Stimulated activated CD8-positive, alpha-beta memory T cell treated with anti-CD3 and anti-CD28 coated beads, Interleukin-4, amount 100 ng/mL, for 48 hours (primary cell): ENCODE data around the gene ADAMTS12.
"Not testable (repeated sequence)": the region's sequence is repeated elsewhere in the genome, so short reads cannot be mapped to it uniquely, and the experiment has no call there.

Experiments used
- DNase-seq: peaks from one replicate; pipeline ENCODE4 v3.0.0-alpha.2; 2020

Gene ADAMTS12

GRCh38 chr5:33563983-33564908, 327.5 kb downstream of the ADAMTS12 start:
- DNase-seq: no peak

GRCh38 chr5:33563530-33563929, 328.3 kb downstream of the ADAMTS12 start:
- no peak for DNase-seq

- no peak for DNase-seq
Measured at GRCh38 chr5:33558489-33558888, 333.3 kb downstream of the ADAMTS12 start.

DNA sequence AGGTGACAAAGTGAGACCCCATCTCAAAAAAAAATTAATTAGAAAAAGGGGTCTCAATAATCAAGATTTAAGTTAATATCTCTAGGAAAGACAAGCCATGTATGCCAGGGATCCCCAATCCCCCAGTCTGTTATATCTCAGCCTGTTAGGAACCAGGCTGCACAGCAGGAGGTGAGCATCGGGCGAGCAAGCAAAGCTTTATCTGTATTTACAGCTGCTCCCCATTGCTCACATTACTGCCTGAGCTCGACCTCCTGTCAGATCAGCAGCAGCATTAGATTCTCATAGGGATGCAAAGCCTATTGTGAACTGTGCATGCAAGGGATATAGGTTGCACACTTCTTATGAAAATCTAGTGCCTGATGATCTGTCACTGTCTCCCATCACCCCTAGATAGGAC, 334.2 kb downstream of the ADAMTS12 start:
- DNase-seq: no peak

DNA sequence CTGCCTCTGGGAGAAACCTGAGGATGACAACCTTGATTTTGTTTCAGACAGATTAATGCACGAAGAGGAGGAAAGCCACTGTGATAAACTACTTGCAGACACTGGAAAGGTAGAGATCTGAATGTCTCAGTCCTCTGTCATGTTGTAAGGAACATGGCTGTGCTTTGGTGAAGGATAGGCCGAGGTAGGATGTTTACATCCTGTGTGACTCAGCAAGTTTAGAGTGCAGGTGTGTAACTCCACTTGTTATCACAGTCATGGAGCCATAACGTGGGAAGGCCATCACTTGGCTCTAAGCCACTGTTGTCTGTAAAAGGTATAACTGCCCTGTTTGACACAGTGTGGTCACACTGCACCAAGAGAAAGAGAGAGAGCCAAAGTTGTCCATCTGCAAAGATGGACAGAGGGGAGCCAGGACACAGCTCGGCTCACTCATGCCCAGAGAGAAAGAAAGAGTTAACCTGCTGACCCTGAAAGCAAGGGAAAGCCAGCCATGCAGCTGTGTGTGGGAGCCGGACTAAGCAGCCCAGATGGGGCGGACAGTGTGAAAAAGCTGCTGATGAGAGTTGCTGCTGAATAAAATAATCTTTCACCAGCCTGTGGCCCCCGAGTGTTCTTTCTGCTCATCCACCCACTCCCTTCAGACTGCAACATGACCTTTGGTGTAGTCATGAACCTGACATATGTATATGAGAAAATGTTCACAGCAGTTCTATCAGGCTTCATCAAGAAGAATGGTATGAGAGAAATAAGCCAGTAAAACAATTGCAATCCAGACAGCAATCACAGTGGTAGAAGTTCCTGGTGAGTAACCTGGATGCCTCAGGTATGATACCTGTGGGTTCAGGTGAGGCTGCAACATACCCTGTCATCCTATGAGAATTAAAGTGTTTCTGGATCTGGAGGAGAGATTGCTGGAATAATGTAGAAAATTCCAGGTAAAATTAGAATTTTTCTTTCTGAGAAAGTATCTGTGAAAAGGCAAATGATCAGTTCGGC, 335.2 kb downstream of the ADAMTS12 start:
- no peak for DNase-seq

- DNase-seq: no peak
Measured at GRCh38 chr5:33549982-33550567, 341.7 kb downstream of the ADAMTS12 start.

- DNase-seq: not testable (repeated sequence)
Measured at GRCh38 chr5:33539790-33540189, 352.0 kb downstream of the ADAMTS12 start.

DNA sequence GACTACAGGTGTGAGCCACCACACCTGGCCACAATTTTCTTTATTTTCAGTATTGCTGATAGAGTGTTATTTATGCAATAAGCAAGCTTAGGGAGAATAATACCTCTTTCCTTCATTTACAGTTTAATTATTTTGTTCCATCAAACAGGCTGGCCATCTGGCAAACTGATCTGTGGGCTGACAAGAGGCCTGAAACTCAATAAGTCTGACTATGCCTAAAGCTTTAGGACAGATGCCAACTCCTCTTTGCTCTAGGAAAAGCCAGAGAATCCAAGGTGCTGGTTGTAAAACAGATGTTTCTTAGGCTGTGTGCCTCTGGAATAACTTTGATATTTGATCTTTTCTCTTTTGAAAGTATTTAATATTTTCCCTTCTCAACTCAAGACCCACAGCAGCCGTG, 352.6 kb downstream of the ADAMTS12 start:
- DNase-seq: no peak

DNA sequence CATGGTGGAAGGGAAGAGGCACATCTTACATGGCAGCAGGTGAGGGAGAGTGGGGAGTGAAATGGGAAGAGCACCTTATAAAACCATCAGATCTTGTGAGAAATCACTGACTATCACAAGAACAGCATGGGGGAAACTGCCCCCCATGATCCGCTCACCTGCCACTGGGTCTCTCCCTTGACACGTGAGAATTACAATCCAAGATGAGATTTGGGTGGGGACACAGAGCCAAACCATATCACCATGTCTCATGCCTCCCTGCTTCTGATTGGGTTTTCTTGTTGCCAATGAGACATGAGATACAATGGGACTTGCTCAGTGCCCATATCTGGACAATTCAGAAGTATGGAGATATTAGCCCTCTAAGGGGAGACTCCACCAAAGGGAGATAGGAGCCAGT, 353.6 kb downstream of the ADAMTS12 start:
- no peak for DNase-seq

DNA sequence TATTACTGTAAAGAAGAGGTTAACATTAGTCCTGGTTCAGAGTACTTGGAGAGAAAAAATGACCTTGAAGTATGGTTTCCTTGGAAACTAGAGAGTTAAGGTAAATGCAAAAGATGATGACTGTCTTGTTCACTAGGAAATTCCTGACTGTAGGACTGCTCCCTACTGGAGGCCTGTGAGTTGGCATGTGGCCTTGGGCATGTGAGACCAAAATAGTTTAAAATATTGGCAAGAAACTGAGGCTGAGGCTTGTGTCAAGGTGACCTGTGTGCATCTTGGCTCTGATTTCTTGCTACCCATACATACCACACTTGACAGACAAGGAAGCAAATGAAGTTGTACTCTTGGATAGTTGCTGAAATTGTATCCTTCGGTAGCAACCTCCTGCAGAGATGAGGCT, 354.6 kb downstream of the ADAMTS12 start:
- no peak for DNase-seq

- no peak for DNase-seq
Measured at GRCh38 chr5:33536802-33537201, 355.0 kb downstream of the ADAMTS12 start.

GRCh38 chr5:33531824-33532223, 360.0 kb downstream of the ADAMTS12 start:
- DNase-seq: no peak

GRCh38 chr5:33531037-33531298, 360.8 kb downstream of the ADAMTS12 start:
- DNase-seq: no peak

DNA sequence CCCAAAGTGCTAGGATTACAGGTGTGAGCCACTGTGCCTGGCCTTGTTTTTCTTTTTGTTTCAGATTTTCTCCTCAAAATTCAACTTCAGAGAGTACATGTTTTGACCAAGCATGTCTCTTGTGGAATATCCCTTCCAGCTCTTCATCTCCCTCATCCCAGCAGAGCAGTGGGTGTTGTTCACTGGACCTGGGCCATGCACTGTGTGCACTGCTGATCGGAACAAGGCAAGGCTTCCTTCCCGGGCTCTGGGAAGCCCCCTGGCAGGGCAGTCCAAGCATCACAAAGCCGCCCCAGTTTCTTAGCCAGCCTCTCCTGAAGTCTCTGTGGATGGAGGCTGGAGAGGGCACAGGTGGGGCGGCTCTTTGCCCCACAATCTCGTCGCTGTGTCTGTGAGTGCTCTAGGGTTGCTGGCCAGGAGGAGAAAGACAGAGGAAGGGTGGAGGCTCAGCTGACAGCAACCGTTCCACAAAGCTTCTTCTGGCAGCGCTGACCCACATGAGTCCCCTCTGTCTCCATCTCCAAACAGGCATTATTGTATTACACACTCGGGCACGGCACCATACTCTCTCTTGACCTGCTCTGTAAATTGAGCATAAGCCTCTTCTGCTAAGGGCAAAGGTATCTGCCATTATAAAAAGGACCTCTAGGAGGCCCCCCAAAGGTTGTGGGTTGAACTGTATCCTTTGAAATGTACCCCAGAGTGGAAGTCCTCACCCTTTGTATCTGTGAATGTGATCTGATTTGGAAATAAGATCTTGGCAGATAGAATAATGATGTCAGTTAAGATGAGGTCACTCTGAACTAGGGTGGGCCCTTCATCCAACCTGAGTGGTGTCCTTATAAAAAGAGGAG, 361.4 kb downstream of the ADAMTS12 start:
- no peak for DNase-seq

- no peak for DNase-seq
Measured at GRCh38 chr5:33527696-33528095, 364.1 kb downstream of the ADAMTS12 start.

DNA sequence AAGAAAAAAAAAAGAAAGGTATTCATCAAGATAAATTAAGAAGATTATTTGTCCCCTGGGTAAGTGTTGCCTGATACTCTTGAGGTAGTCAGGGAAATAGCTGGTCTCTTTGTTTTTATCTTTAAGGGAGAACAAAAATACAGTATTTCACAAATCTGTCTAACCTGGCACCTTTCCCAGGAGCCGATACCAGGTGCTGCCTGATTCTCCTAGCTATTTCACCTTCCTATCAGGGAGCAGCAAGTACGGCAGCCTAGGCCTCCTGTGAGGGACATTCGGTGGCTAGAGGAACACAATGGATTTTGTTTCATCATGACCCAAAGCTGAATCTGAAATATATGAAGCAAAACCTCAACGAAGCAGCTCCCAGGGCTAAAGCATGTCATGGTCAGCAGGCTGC, 365.0 kb downstream of the ADAMTS12 start:
- DNase-seq: no peak

DNA sequence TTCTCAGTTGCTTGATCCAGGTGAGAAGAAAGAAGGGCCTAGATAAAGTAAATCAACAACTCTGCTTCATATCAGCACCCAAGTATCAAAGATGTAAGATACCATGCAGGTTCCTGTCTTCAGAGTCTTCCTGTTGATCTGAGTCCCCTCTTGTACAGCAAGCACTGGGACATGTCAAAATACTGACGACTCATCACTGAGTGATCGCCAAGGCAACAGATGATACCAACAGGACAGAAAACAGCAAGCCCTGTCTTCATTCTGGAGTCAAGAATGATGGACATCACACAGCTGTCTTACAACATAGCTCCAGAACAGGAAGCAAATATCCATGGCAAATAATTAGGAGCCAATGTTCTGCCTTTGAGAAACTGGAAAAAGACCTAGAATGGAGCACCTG, 367.3 kb downstream of the ADAMTS12 start:
- no peak for DNase-seq

DNA sequence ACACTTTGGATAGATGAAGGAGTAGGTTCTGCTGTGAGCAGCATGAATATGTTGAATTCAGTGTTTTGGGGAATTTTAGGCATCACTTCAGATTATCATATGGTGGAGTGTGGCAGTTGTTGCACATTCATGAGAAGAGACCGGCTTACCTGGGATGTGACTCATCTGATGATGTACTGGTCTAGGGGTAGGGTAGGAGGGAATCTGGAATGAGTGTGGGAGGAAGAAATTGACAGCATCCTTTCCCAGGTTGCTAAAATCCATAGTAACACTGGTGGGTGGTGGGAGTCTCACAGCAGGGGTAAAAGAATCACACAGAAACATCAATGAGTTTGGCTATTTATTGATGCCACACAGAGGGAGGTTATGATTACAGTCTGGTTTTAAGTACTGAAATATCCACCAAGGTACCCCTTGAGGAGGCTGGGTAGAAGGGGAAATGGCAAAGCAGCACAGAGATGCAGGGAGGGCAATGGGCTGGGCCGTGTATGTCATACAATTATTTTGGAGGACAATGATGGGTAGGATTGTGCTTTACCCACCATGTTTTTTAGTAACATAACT, 368.5 kb downstream of the ADAMTS12 start:
- DNase-seq: no peak

GRCh38 chr5:33516421-33516820, 375.4 kb downstream of the ADAMTS12 start:
- DNase-seq: no peak

- DNase-seq: not testable (repeated sequence)
Measured at GRCh38 chr5:33515366-33515765, 376.4 kb downstream of the ADAMTS12 start.

GRCh38 chr5:33513462-33514185, 378.2 kb downstream of the ADAMTS12 start:
- DNase-seq: no peak
